Prostate gland (tissue), 2 donors: ENCODE measurements around the gene DAAM1. TPM values are rescaled to one million over a fixed set of nuclear protein-coding genes. Genes with fewer than 3 reads are reported as not detected.

Experiments
- DNase-seq: peaks from one replicate; pipeline ENCODE4 v3.0.0-alpha.2; 2019; ENCODE audit warnings: low spot score
- H3K27ac ChIP-seq, 2 donors: fragments of 200-600 bp; sonication (generic); 2 replicates each; pipeline ENCODE4 v1.5.1; 2017 to 2019
- H3K27me3 ChIP-seq: fragments of 200-600 bp; sonication (generic); replicated peaks from 2 replicates; pipeline ENCODE4 v1.5.1; 2019; ENCODE audit not compliant: insufficient read depth
- H3K36me3 ChIP-seq, 2 donors: fragments of 200-600 bp; sonication (generic); 1 replicate in 1 of 2; 2 replicates in 1 of 2; pipeline versions ENCODE4 v1.5.1 to v1.8.1; 2017 to 2019
- H3K4me1 ChIP-seq: fragments of 200-600 bp; sonication (generic); replicated peaks from 2 replicates; pipeline ENCODE4 v1.5.1; 2019
- H3K4me3 ChIP-seq, 2 donors: fragments of 200-600 bp; sonication (generic); 2 replicates each; pipeline ENCODE4 v1.5.1; 2017 to 2019
- H3K9me3 ChIP-seq: fragments of 200-600 bp; sonication (generic); 2 replicates; pipeline ENCODE4 v1.5.1; 2017
- POLR2A ChIP-seq: fragments of 450-650 bp; IDR thresholded peaks from one replicate; pipeline ENCODE4 v1.6.1; 2016; ENCODE audit warnings: antibody characterized with exemption, mild to moderate bottlenecking
- POLR2AphosphoS5 ChIP-seq: sonication (generic); formaldehyde crosslinking; IDR thresholded peaks from one replicate; pipeline ENCODE4 v1.6.1; 2017; ENCODE audit warnings: antibody characterized with exemption
- WGBS: methylation state at CpG from one replicate; pipeline ENCODE4 v1.1.5; 2018; 5-methylcytosine and 5-hydroxymethylcytosine counted together
- intact Hi-C: fragments of 100-400 bp; cut with DNase I; formaldehyde crosslinking; loops from one replicate; pipeline ENCODE4 v1.14.2; 2022
- total RNA-seq, 2 donors: library from RNA; depleted of rRNA; stranded (reverse); fragments of >200 nt; gene quantifications; one replicate each; pipeline ENCODE4 v1.1.0, GENCODE V29; 2016
- TF ChIP-seq, protein P1 (sequence below), 4 experiments: fragments of 200-600 bp in 2 of 4; fragments of 450-650 bp in 2 of 4; sonication (generic) in 2 of 4; IDR thresholded peaks; 1 replicate in 3 of 4; 2 replicates in 1 of 4; pipeline ENCODE4 v1.5.1; 2016 to 2019; ENCODE audit warnings: antibody characterized with exemption in 4 of 4, mild to moderate bottlenecking in 2 of 4, moderate library complexity in 2 of 4

The DAAM1 gene
- total RNA-seq, 2 donors from 2014 or later = 35.4 to 58.3 TPM

DNA sequence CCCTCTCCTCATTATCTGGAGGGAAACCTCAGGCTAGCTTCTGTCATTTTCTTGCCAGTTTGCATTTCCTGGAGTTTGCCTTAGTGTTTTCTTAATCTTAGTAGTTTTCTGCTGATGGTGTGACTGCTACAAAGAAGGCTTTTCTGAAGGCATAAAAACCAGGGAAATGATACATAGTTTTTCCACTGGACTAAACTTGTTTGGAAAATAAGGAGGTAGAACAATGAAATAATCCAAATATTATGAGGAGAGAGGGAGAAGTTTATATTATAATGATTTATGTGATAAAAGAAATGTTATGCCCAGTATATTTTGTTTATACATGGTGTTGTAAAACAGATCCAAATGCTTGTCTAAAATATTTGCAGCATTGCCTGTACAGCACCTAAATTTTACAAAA is 22.2 kb downstream of the DAAM1 start:
- TF ChIP-seq POLR2AphosphoS5 (no peak), POLR2A (no peak)
- TF ChIP-seq, protein P1, sequence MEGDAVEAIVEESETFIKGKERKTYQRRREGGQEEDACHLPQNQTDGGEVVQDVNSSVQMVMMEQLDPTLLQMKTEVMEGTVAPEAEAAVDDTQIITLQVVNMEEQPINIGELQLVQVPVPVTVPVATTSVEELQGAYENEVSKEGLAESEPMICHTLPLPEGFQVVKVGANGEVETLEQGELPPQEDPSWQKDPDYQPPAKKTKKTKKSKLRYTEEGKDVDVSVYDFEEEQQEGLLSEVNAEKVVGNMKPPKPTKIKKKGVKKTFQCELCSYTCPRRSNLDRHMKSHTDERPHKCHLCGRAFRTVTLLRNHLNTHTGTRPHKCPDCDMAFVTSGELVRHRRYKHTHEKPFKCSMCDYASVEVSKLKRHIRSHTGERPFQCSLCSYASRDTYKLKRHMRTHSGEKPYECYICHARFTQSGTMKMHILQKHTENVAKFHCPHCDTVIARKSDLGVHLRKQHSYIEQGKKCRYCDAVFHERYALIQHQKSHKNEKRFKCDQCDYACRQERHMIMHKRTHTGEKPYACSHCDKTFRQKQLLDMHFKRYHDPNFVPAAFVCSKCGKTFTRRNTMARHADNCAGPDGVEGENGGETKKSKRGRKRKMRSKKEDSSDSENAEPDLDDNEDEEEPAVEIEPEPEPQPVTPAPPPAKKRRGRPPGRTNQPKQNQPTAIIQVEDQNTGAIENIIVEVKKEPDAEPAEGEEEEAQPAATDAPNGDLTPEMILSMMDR (IDR thresholded peaks at IDR 0.05) = no peak
- DNase-seq = no peak
- H3K4me1 ChIP-seq = peaks cover 12% of the 10 kb centered on the region
- no peak overlapping the region for H3K27ac ChIP-seq
- no peaks in the 10 kb centered on the region for H3K9me3 ChIP-seq
- intact Hi-C loops = no loop called here
- H3K4me3 ChIP-seq = no peak overlapping the region
- no peaks in the 10 kb centered on the region for H3K27me3 ChIP-seq
- no peaks in the 10 kb centered on the region for H3K36me3 ChIP-seq

DNA sequence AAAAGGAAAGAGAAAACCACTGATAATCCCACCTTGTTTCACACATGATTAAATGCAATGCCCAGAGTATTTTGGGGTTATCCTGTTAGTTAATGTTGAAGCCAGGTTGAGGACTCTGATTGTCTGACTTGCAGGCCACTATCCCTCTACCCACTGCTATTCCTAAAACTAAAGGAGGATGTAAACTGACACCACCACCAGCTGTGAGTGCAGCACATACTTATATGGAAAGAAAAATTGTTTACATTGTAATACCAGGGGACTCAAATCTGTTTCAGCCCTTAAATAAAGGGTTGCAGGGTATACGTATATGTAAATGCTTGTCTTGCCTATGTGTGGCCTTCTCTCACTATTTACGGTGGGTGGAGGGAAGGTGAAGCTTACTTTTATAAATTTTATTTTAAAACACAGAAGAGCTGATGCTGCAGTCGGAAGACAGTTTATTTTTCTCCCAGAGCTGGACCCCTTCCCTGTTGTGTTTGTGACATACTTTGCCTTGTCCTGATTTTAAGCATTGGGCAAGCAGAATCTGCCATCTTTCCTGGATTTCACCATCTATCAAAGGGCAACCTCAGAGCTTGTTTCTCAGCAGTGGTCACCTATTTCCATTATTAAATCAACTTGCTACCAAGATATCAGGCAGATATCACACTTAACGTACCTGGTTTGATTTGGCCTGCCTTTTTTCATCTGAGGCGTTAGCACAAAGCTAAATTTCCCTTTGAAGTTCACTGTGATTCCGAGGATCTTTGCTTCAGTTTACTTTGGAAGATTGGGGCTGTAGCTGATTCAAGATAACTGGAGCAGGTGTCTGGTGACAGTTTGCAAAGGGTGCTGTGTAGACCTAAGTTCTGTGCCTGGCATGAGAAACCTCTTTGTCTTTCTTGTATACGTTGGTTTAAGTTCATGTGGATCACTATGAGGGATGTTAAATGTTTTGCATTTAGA is 25.2 kb downstream of the DAAM1 start:
- H3K4me3 ChIP-seq = no peak overlapping the region
- no peaks in the 10 kb centered on the region for H3K9me3 ChIP-seq
- 42% methylated on average over 7 of the region's 7 CpGs for WGBS
- no peak for DNase-seq
- H3K4me1 ChIP-seq = peaks cover 16% of the 10 kb centered on the region
- no peak overlapping the region for H3K27ac ChIP-seq
- intact Hi-C loops = no loop called here
- H3K27me3 ChIP-seq = no peaks in the 10 kb centered on the region
- no peaks in the 10 kb centered on the region for H3K36me3 ChIP-seq
- no peak for TF ChIP-seq POLR2AphosphoS5
- no peak for TF ChIP-seq POLR2A
- TF ChIP-seq, protein P1 (IDR thresholded peaks at IDR 0.05) = no peak

DNA sequence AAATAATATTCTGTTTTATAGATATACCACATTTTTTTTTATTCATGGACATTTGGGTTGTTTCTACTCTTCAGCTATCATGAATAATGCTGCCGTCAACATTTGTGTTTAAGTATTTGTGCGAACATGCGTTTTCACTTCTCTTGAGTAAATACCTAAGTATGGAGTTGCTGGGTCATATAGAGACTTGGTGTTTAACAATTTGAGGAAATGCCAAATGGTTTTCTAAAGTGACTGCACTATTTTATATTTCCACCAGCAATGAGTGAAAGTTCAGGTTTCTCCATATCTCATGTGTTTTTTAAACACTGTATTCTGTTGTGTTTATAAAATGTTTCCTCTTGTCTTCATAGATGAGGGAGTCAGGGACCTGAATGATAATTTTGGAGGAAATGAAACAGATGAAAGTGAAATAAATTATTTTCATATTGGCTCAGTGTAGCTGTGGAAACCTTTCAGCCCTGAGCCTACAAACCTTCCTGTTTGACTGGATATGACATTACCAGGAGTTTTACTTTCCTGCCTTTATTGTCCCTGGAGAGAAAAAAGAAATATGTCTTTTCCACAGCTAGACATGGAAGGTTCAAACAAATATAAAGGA is 26.3 kb downstream of the DAAM1 start:
- DNase-seq = no peak
- intact Hi-C loops = no loop called here
- Histone ChIP-seq H3K4me3 (no peak overlapping the region), H3K4me1 (peaks cover 16% of the 10 kb centered on the region), H3K27me3 (no peaks in the 10 kb centered on the region), H3K9me3 (no peaks in the 10 kb centered on the region), H3K36me3 (no peaks in the 10 kb centered on the region), H3K27ac (peak overlapping the region; percentile 11 to 35)
- TF ChIP-seq, protein P1 (IDR thresholded peaks at IDR 0.05) = no peak
- TF ChIP-seq POLR2A = no peak
- no peak for TF ChIP-seq POLR2AphosphoS5
- 77% methylated on average over 3 of the region's 3 CpGs for WGBS

DNA sequence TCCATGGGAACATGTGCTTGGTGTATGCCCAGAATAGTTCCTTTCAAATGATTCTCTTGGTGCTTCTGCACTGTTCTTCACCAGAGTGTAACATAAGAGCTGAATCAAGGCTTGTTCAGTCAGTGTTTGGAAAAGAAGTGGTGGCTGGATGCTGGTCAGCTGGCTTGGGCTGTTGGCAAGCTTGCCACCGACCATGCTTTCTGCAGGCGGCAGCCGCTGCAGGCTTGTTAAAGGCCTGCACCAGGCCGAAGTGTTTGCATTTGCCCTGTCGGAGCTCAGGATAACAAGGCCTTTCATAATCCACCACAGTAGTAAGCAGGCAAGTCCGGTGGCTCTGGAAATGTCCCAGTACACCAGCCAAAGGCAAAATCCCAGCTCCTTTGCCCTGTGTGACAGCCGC is 26.9 kb downstream of the DAAM1 start:
- Histone ChIP-seq H3K36me3 (no peaks in the 10 kb centered on the region), H3K27ac (peak overlapping the region; percentile 35 to 40), H3K27me3 (no peaks in the 10 kb centered on the region), H3K9me3 (no peaks in the 10 kb centered on the region), H3K4me1 (peaks cover 16% of the 10 kb centered on the region), H3K4me3 (no peak overlapping the region)
- DNase-seq = peak; percentile 91
- intact Hi-C loops = no loop called here
- TF ChIP-seq POLR2A (no peak), POLR2AphosphoS5 (peak; percentile 92)
- TF ChIP-seq, protein P1 (IDR thresholded peaks at IDR 0.05) = no peak
- WGBS = 28% methylated on average over 7 of the region's 7 CpGs
